GM18867 (cell line): Measurements from ENCODE around the gene PLA2G4C.

Source experiments
- ATAC-seq: cut with Tn5 transposase; IDR thresholded peaks from one replicate; pipeline ENCODE4 v1.9.1; 2021; ENCODE audit warnings: mild to moderate bottlenecking, moderate library complexity; ENCODE audit not compliant: unreplicated experiment

The PLA2G4C gene

DNA sequence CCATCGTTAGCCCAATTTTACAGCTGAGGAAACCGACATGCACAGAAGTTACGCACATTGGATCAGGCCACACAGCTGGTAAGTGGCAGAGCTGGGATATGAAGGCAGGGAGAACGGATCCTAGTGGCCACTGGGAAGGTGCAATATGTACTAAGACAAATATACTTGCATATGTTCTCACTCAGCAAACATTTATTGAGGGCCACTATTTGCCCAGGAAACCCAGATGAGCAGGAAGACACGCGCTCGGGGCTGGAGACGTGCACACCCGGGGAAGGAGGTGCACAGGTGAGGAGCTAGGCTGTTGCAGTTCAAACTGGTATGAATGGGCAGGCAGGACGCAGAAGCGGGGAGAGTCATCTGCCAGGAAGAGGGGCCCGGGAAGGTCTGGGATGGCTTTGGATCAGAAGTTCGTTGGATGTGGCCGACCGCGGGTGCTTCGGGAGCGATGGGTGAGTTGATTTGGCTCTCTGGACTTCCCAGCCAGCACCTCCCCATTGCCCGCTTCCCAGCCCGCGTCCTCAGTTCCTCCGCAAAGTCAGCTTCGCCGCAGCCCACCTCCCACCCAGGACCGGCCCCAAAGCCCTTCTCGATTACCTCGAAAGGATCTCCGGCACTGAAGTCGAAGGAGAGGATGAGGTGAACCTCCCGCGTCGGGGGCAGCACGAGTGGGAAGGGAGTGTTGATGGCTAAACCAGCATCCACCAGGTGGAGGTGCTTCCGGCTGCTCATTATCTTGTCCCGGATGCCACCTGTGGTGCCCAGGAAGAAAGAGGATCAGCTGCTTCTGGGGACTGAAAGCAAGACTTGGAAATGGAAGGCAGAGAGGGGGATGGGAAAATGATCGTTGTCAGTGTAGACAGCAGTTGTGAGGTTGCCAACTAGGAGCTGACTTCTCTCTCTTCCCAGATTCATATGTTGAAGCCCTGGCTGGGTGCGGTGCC lies 48.9 kb downstream of the PLA2G4C start:
- no peak for ATAC-seq

DNA sequence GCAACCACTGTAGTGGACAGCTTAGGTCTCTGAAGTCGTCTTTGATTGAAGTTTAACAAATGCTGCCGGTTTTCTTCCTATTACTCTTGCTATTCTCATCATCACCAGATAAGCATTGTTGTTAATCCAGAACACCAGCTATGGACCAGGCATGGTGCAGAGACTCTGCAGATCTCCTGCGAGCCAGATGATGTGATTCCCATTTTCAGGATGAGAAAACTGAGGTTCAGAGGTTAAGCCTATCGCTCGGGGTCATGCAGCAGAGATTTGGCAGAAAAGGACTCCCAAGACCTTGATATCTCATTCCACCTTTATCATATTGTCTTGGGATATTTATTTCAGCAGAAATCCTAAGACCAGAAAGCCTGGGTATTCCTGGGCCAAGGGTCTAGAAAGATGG lies 50.2 kb downstream of the PLA2G4C start:
- ATAC-seq = no peak

DNA sequence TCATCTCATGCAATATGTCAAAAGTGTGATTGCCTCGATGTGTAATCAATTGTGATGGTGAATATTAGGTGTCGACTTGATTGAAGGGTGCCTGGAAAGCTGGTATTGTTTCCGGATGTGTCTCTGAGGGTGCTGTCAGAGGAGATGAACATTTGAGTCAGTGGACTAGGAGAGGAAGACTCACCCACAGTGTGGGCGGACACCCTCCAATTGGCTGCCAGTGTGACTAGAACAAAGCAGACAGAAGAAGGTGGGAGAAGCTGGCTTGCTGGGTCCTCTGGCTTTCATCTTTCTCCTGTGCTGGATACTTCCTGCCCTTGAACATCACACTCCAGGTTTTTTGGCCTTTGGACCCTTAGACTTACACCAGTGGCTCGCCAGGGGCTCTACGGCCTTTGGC lies 51.3 kb downstream of the PLA2G4C start:
- no peak for ATAC-seq

DNA sequence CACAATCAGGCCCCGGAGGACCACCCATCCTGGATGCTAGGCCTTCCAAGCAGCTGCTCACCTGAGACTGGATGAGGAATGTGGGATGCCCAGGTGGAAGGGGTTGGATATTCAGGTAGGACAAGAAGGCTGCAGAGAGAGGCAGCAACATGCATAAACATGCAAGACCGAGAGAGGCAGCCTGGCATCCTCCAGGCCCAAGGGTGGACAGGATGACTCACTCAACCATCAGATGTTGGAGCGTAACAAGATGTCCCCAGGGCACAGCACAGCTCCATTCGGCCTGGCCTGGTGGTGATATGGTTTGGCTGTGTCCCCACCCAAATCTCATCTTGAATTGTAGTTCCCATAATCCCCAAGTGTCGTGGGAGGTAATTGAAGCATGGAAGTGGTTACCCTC lies 56.8 kb downstream of the PLA2G4C start:
- ATAC-seq = no peak

DNA sequence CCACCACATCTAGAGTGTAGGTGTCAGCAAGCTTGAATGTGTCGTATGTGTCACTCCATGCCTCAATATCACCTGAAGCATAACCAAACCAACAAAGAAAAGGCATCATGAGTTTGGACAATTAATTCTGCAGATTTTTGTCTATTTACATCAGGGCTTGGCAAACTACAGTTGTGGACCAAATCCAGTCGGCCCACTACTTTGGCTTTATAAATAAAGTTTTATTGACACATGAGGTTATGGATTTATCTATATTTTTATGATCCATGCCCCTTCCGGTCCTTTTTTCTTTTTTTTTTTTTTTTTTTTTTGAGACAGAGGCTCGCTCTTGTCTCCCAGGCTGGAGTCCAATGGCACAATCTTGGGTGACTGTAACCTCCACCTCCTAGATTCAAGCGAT lies 57.5 kb downstream of the PLA2G4C start:
- no peak for ATAC-seq

DNA sequence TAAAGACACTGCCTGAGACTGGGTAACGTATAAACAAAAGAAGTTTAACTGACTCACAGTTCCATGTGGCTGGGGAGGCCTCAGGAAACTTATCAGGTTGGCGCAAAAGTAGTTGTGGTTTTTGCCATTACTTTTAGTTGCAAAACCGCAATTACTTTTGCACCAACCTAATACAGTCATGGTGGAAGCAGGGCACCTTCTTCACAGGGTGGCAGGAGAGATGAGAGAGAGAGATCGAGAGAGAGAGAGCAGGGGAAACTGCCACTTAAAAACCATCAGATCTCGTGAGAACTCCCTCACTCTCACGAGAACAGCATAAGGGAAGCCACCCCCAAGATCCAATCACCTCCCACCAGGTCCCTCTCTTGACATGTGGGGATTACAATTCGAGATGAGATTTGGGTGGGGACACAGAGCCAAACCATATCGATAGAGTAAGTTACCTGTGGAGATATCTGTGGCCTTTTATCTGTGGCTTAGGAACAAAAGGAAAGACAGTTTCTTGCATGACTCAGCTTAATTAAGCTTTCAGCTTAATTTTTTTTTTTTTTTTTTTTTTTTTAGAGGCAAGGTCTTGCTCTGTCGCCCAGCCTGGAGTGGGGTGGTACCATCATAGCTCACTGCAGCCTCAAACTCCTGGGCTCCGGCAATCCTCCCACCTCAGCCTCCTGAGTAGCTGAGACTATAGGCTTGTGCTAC lies 59.1 kb downstream of the PLA2G4C start:
- no peak for ATAC-seq

DNA sequence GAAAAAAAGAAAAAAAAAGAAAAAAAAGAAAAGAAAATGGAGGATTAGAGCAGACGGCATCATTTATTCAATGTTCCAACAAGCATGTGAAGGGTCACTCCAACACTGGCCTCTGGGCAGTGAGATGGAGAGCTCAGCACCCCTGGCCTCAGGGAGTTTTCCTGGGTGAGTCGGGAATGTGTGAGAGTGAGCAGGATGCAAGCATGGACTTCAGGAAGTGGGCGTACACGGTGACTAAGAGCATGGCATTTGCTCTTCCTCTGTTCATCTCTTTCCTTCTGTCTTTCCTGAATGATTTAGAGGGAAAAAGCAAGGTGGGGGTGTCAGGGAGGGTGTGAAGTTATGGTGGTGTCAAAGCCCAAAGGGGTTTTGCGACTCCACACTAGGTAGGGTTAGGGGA lies 66.1 kb downstream of the PLA2G4C start:
- ATAC-seq = no peak

DNA sequence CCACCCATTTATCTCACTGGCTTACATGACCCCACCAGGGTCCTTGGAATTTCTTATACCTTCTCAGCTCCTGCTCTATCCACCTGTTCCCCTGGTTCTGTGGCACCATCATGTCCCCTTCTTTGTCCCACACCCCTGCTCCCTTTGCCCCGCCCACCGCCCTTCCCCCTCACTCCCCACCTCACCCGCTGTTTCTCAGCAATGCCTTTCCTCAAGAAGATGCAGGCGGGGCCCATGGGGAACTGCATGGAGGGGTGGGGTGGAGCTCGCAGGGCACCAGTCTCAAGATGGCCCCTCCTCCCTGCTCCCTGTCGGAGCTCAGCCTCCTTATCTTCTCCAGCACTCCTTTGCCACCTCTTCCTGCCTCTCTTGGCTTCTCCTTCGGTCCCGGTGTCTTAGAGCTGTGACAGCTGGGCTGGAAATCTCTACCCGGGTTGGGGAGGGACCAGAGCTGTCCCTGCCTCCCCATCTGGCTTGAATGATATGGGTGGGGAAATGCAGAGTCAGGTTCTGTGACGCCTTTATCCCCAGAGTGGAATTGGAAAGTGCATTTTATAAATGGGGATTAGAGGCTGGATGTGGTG lies 66.8 kb downstream of the PLA2G4C start, which contains the start of gene CABP5:
TSS of gene CABP5 (minus strand) at position 405 of the 584 bp plus-strand sequence. CDS start at position 248, 157 bp downstream.
- ATAC-seq = no peak

DNA sequence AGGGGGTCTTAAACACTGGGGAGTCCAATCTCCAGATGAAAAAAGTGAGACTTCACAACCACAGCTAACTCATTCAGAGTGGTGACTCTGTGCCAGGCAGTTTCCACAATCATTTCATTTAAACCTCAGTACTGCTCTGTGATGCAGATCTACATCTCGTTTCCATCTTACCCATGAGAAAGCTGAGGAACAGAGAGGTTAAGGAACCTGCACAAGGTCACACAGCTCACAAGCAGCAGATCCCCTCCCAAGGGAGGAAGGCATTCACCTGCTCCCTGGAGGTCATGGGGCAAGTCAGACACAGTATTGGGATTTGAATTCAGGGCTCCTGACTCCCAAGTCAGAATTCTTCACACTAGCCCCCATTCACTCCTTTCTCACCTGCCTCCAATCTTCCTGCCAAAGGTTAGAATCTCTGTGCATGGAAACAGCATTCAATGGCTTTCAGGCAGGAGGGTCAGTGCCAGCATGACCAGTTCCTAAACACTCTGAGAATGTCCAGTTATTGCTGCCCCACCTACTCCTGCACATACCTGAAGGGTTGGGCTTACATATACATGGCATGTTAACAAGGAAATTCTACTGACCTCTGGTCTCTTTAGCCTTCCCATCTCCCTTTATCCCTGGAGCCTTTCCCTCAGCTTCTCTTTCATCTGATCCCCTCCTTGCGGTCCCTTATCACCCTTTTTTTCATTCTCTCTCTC lies 68.6 kb downstream of the PLA2G4C start:
- no peak for ATAC-seq

DNA sequence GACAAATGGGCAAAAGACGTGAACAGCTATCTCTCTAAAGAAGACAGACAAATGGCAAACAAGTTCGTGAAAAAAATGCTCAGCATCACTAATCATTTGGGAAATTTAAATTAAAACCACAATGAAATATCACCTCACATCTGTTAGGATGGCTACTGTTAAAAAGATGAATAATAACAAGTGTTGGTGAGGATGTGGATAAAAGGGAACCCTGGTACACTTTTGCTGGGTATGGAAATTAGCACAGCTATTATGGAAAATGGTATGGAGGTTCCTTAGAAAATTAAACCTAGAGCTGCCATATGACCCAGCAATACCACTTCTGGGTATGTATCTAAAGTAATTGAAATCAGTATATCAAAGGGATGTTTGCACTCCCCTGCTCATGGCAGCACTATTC lies 73.9 kb downstream of the PLA2G4C start:
- no peak for ATAC-seq

DNA sequence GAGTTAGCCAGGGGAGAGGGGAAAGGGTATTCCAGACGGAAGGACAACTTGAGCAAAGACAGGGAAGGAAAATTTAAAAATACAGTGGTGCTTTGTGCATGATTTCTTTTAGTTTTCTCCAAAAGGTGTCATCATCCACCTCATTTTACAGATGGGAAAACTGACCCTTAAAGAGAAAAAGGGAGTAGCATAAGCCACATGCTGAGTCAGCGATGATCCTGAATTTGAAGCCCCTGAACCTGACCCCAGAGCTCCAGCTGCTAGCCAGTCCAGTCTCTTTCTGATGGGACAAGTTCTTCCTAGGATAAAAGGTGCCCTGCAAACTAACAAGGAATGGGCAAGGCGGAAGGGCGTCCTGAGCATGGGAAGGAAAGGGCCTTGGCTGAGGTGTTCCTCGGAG lies 77.0 kb downstream of the PLA2G4C start:
- ATAC-seq = no peak

DNA sequence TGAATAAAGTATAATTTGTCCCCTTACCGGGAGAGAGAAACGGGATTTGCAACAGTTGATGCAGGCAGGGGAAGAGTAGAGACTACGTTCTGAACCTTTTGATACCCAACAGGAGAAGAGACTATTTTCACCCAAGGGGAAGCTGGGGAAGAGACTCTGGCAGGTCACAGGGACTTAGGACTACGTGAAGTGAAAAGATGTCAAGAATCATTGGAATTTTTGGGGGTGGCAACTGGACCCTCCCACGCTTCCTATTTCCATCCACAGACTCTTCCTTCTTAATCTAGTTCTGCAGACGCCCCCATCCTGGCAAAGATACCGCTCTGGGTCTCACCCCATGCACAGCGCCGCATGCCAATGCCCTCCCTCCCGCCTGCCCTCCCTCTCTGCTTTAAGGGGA lies 80.5 kb downstream of the PLA2G4C start:
- ATAC-seq = no peak

DNA sequence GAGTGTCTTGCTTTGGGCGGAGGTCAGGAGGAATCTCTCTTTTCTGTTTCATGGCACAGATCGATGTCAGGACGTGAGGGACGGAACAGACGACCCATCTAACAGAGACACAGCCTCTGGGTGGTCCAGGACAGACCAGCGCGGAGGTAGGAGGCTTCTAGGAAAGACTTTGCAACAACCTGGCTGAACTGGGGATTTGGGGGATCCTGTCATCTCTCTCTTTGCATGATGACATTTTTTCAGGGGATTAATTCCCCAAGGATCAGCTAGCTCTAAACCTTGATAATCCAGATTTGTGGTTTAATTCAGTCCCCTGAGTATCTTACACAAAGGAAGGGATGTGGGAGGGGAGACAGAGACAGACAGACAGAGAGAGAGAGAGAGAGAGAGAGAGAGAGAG lies 81.2 kb downstream of the PLA2G4C start:
- no peak for ATAC-seq

DNA sequence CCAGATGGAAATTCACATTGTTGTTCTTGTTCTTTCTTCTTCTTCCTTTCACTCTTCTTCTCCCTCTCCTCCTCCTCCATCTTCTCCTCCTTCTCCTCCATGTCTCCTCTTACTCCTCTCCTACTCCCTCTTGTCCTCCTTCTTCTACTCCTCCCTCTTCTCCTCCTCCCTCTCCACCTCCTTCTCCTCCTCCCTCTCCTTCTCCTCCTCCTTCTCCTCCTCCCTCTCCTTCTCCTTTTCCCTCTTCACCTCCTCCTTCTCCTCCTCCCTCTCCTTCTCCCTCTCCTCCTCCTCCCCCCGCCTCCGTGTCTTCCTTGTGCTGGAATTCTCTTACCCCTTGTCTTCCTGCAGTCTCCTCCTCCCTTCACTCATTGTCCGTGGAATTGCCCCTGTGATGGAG lies 85.1 kb downstream of the PLA2G4C start:
- no peak for ATAC-seq

DNA sequence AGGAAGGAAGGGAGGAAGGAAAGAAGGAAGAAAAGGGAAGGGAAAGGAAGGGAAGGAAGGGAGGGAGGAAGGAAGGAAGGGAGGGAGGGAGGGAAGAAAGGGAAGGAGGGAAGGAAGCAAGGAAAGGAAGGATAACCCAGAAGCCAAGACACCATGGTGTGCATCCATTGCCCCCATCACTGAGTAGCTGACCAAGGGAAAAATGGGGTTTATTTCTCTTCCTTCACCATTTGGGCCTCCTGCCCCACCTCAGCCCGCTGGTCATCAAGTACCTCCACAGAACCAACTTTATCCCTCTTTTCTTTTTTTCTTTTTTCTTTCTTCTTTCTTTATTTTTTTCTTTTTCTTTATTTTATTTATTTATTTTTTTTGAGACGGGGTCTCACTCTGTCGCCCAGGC lies 87.1 kb downstream of the PLA2G4C start:
- no peak for ATAC-seq

DNA sequence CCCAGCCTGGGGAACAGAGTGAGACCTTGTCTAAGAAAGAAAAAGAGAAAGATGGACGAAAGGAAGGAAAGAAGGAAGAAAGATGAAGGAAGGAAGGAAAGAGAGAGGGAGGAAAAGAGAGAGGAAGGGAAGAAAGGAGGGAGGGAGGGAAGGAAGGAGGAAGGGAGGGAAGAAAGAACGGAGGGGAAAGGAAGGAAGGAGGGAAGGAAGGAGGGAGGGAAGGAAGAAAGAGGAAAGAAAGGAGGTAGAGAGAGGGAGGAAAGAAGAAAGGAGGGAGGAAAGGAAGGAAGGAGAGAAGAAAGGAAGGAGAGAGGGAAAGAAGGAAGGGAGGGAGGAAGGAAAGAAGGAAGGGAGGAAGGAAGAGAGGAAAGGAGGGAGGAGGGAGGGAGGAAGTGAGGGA lies 87.6 kb downstream of the PLA2G4C start:
- no peak for ATAC-seq

DNA sequence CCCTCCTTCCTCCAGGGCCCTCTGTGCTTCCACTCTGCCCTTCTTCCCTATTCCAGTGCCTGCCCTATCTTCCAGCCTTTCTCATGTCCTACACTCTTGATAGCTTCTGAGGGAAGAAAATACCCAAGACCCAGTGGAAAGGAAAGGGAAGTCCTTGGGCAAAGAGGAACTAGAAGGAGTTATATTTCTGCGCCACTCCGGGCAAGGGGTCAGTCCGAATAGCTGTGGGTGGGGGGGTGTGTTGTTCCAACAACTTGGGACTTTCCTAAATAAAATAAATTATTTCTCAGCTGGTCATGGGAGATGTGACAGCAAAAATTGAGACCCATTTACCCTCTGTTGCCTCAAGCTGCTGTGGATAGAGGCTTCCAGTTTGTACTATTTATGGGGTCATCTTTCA lies 89.9 kb downstream of the PLA2G4C start:
- no peak for ATAC-seq

DNA sequence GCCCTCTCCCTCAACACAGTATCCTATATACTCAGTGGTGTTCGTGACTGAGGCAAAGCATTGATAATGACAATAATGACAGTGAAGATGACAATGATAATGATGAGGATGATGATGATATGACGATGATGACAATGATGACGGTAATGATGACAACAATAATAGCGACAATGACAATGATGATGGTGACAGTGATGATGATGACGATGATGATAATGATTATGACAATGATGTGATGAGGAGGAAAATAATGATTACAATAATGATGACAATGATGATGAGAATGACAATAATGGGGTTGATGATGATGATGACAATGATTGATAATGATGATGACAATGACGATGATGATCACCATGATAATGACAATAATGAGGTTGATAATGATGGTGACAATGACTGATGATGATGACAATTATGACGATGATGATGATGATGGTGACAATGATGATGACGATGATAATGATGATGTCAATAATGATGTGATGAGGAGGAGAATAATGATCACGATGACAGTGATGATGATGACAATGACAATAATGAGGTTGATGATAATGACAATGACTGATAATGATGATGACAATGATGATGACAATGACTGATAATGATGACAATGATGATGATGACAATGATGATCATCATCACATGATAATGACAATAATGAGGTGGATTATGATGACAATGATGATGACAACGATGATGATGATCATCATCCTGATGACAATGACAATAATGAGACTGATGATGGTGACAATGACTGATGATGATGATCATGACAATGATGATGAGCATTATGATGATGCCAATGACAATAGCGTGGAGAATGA lies 99.5 kb downstream of the PLA2G4C start:
- no peak for ATAC-seq

DNA sequence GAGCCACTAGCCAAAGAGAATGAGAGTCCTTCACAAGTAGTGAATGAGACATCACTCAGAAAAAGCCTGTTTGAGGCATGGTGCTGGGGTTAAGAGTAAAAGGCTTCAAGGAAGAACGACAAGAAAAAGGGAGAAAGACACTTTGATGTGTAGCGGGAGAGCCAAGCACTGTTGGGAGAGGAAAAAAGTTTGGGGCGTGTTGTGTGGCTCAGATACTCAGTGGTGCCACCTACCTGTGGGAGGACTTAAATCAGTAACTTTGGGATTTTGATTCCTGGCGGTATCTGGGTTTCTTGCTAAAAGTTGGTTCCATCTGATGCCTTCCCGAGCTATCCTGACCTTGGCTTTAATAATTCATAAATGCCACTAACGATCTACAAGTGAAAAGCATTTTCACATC lies 103.9 kb downstream of the PLA2G4C start:
- no peak for ATAC-seq

DNA sequence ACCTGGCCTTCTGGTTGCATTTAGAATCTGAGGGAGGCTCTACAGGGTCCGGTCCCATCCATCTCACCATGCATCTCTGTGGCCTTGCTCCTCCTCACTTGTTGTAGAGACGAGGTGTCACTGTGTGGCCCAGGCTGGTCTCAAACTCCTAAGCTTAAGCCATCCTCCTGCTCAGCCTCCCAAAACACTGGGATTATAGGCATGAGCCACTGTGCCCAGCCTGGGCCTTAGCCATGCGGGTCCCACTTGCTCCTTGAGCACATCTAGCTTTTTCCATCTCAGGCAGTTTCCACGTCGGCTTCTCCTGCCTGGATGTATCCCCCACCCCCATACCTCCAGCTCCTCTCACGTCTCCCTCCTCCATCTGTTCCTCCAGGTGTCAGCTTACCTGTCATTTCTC lies 106.4 kb downstream of the PLA2G4C start:
- no peak for ATAC-seq
